Mammary epithelial cell (primary cell): ENCODE measurements around the gene SLMAP.

Experiments
- EZH2 ChIP-seq: IDR thresholded peaks from 2 replicates; pipeline ENCODE4 v1.6.1; 2012; ENCODE audit warnings: low read length, inconsistent platforms, borderline replicate concordance
- TF ChIP-seq, protein P1 (sequence below), 2 donors: IDR thresholded peaks in 1 of 2; conservative IDR thresholded peaks in 1 of 2; 2 replicates each; pipeline ENCODE4 v1.5.1; 2011 to 2012; ENCODE audit warnings: inconsistent platforms in 2 of 2, low read length in 2 of 2, mild to moderate bottlenecking in 2 of 2, control low read depth in 1 of 2, low read depth in 1 of 2; ENCODE audit not compliant: insufficient read depth in 1 of 2; ENCODE audit errors: extremely low read depth in 1 of 2

DNA sequence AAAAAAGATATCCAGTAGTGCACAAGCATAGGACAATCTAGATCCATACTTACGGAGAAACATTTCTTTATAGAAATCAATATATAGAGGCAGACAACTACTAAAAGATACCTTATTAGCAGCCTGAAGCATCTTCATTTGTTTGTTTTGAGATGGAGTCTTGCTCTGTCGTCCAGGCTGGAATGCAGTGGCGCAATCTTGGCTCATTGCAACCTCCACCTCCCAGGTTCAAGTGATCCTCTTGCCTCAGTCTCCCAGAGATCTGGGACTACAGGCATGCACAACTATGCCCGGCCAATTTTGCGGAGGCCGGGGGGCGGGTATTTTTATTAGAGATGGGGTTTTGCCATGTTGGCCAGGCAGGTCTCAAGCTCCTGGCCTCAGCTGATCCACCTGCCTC, 18.3 kb upstream of the SLMAP start:
- TF ChIP-seq, protein P1, sequence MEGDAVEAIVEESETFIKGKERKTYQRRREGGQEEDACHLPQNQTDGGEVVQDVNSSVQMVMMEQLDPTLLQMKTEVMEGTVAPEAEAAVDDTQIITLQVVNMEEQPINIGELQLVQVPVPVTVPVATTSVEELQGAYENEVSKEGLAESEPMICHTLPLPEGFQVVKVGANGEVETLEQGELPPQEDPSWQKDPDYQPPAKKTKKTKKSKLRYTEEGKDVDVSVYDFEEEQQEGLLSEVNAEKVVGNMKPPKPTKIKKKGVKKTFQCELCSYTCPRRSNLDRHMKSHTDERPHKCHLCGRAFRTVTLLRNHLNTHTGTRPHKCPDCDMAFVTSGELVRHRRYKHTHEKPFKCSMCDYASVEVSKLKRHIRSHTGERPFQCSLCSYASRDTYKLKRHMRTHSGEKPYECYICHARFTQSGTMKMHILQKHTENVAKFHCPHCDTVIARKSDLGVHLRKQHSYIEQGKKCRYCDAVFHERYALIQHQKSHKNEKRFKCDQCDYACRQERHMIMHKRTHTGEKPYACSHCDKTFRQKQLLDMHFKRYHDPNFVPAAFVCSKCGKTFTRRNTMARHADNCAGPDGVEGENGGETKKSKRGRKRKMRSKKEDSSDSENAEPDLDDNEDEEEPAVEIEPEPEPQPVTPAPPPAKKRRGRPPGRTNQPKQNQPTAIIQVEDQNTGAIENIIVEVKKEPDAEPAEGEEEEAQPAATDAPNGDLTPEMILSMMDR (conservative IDR thresholded peaks at IDR 0.05 in 1 of 2, IDR thresholded peaks at IDR 0.05 in 1 of 2; ENCODE audit: extremely low read depth in 1 of 2, insufficient read depth in 1 of 2, low read depth in 1 of 2, low read length in 2 of 2): no peak
- TF ChIP-seq EZH2: no peak
